Progenitor cell of endocrine pancreas (in vitro differentiated cells): ENCODE measurements around the gene DAND5. TPM values are rescaled to one million over a fixed set of nuclear protein-coding genes. Genes with fewer than 3 reads are reported as not detected.

Experiments used
- DNase-seq: peaks from one replicate; pipeline ENCODE4 v3.0.0; 2021; ENCODE audit warnings: low spot score; ENCODE audit not compliant: unreplicated experiment
- H3K27ac Mint-ChIP-seq: 2 replicates; pipeline ENCODE4 v1.8.0; 2021; ENCODE audit warnings: mild to moderate bottlenecking, moderate library complexity, mixed read lengths
- H3K27me3 Mint-ChIP-seq: 2 replicates; pipeline ENCODE4 v1.8.0; 2021; ENCODE audit warnings: mixed read lengths
- H3K36me3 Mint-ChIP-seq: 2 replicates; pipeline ENCODE4 v1.8.0; 2022; ENCODE audit warnings: mixed read lengths; ENCODE audit not compliant: insufficient read depth
- H3K4me1 Mint-ChIP-seq: 2 replicates; pipeline ENCODE4 v1.8.0; 2021; ENCODE audit warnings: low read depth, mixed read lengths
- H3K4me3 Mint-ChIP-seq: 2 replicates; pipeline ENCODE4 v1.8.0; 2021; ENCODE audit warnings: low read depth, mild to moderate bottlenecking, moderate library complexity, mixed read lengths
- H3K9me3 Mint-ChIP-seq: 2 replicates; pipeline ENCODE4 v1.8.0; 2021; ENCODE audit warnings: low read depth, mixed read lengths
- CTCF ChIP-seq: fragments of 200-600 bp; sonication (generic); IDR thresholded peaks from one replicate; pipeline ENCODE4 v1.5.0; 2021; ENCODE audit warnings: antibody characterized with exemption, mild to moderate bottlenecking; ENCODE audit not compliant: unreplicated experiment
- total RNA-seq: library from RNA; stranded (reverse); gene quantifications from 2 replicates; pipeline ENCODE4 v1.2.1, GENCODE V29; 2021

DAND5 gene
- total RNA-seq, 1 donor from 2014 or later: not detected

- Mint-ChIP-seq H3K27ac (no peak overlapping the region), H3K4me1 (peaks cover 4% of the 10 kb centered on the region), H3K4me3 (no peak overlapping the region), H3K36me3 (no peaks in the 10 kb centered on the region), H3K27me3 (peaks cover 67% of the 10 kb centered on the region), H3K9me3 (no peaks in the 10 kb centered on the region)
- TF ChIP-seq CTCF: no peak
- DNase-seq: no peak
These were observed 24.2 kb downstream of the DAND5 start for GRCh38 chr19:12993562-12993961.

- DNase-seq: peak; percentile 43
- Mint-ChIP-seq H3K4me3 (peak within 1 kb of the TSS; percentile 83), H3K27ac (no peak within 1 kb of the TSS)
These were observed 25.6 kb downstream of the DAND5 start, which contains the start of gene NFIX for GRCh38 chr19:12994701-12995595. Gene NFIX (plus strand): TSS chr19:12995475. CDS start chr19:12995838, 363 bp downstream.

GRCh38 chr19:12995596-12996405, 26.4 kb downstream of the DAND5 start:
- Mint-ChIP-seq H3K4me1 (peaks cover 4% of the 10 kb centered on the region), H3K27ac (no peak overlapping the region), H3K9me3 (no peaks in the 10 kb centered on the region), H3K27me3 (peaks cover 84% of the 10 kb centered on the region), H3K4me3 (peak overlapping the region; percentile 56), H3K36me3 (no peaks in the 10 kb centered on the region)
- TF ChIP-seq CTCF: no peak
- DNase-seq: no peak

More at GRCh38 chr19:12994701-12995595, 25.6 kb downstream of the DAND5 start, which contains the start of gene NFIX:
- Mint-ChIP-seq H3K4me1 (peaks cover 4% of the 10 kb centered on the region), H3K36me3 (no peaks in the 10 kb centered on the region), H3K9me3 (no peaks in the 10 kb centered on the region), H3K27me3 (peaks cover 79% of the 10 kb centered on the region)
- TF ChIP-seq CTCF: no peak

- H3K36me3 Mint-ChIP-seq: no peaks in the 10 kb centered on the region
- H3K27ac Mint-ChIP-seq: no peak overlapping the region
- DNase-seq: no peak
- H3K9me3 Mint-ChIP-seq: no peaks in the 10 kb centered on the region
- H3K4me3 Mint-ChIP-seq: no peak overlapping the region
- peak; percentile 15 for TF ChIP-seq CTCF
- peaks cover 84% of the 10 kb centered on the region for H3K27me3 Mint-ChIP-seq
- H3K4me1 Mint-ChIP-seq: peaks cover 4% of the 10 kb centered on the region
These were observed 27.2 kb downstream of the DAND5 start for GRCh38 chr19:12996406-12997094.
